GM21447 (cell line): ENCODE results near the gene KCNIP3.
A peak's percentile ranks its signal among the peaks of the same experiment; 100 is the strongest.
"Not testable (repeated sequence)": the region's sequence is repeated elsewhere in the genome, so short reads cannot be mapped to it uniquely, and the experiment has no call there.

ENCODE experiments used
- ATAC-seq: cut with Tn5 transposase; IDR thresholded peaks from one replicate; pipeline ENCODE4 v1.9.1; 2021; ENCODE audit not compliant: unreplicated experiment

The KCNIP3 gene

GRCh38 chr2:95402370-95403203 is 105.4 kb downstream of the KCNIP3 start, which contains the start of gene FAHD2A:
Gene FAHD2A, plus strand, starts transcription at chr2:95402708. Its CDS starts 2,851 bp downstream, at chr2:95405559.
- peak; percentile 92 for ATAC-seq

- ATAC-seq: peak; percentile 33
Observed at GRCh38 chr2:95403204-95403721, 106.1 kb downstream of the KCNIP3 start.

GRCh38 chr2:95403824-95404223 is 106.7 kb downstream of the KCNIP3 start:
- not testable (repeated sequence) for ATAC-seq

GRCh38 chr2:95404676-95405075 is 107.5 kb downstream of the KCNIP3 start:
- not testable (repeated sequence) for ATAC-seq

- ATAC-seq: not testable (repeated sequence)
Observed at GRCh38 chr2:95411239-95411638, 114.1 kb downstream of the KCNIP3 start.

- peak; percentile 78 for ATAC-seq
Observed at GRCh38 chr2:95414015-95414594, 117.0 kb downstream of the KCNIP3 start.

- not testable (repeated sequence) for ATAC-seq
Observed at GRCh38 chr2:95415138-95415537, 118.0 kb downstream of the KCNIP3 start.

- ATAC-seq: not testable (repeated sequence)
Observed at GRCh38 chr2:95415561-95415960, 118.4 kb downstream of the KCNIP3 start.

GRCh38 chr2:95427196-95427867 is 130.2 kb downstream of the KCNIP3 start:
- ATAC-seq: not testable (repeated sequence)

GRCh38 chr2:95429748-95430467 is 132.8 kb downstream of the KCNIP3 start:
- ATAC-seq: not testable (repeated sequence)

- not testable (repeated sequence) for ATAC-seq
Observed at GRCh38 chr2:95433373-95433772, 136.2 kb downstream of the KCNIP3 start.

GRCh38 chr2:95433973-95434372 is 136.8 kb downstream of the KCNIP3 start:
- ATAC-seq: not testable (repeated sequence)

GRCh38 chr2:95434507-95435076 is 137.4 kb downstream of the KCNIP3 start:
- not testable (repeated sequence) for ATAC-seq

- ATAC-seq: not testable (repeated sequence)
Observed at GRCh38 chr2:95435162-95435871, 138.2 kb downstream of the KCNIP3 start.
